Sigmoid colon (tissue), 3 donors: Measurements from ENCODE around the gene MTCL1.

Source experiments
- CTCF ChIP-seq, 4 experiments: fragments of 450-650 bp in 3 of 4; fragments of 200-600 bp in 1 of 4; IDR thresholded peaks; one replicate each; pipeline ENCODE4 v1.5.1; 2016 to 2019; ENCODE audit warnings: antibody characterized with exemption in 4 of 4, mild to moderate bottlenecking in 3 of 4, moderate library complexity in 2 of 4
- POLR2A ChIP-seq, 2 donors: fragments of 450-650 bp; IDR thresholded peaks; one replicate each; pipeline ENCODE4 v1.6.1; 2016; ENCODE audit warnings: antibody characterized with exemption in 2 of 2, mild to moderate bottlenecking in 2 of 2, moderate library complexity in 2 of 2

GRCh38 chr18:8809514-8809913 lies 104.2 kb downstream of the MTCL1 start:
- TF ChIP-seq CTCF (IDR thresholded peaks at IDR 0.05) (no peak), POLR2A (IDR thresholded peaks at IDR 0.05) (no peak)
